NCI-H524 treated with DMSO at 0.1 percent for 48 hours (cell line): Measurements from ENCODE around the gene DNM3.

Source experiments
- DNase-seq: peaks from one replicate; lab custom pipeline; 2025; lab: John Stamatoyannopoulos, UW

The DNM3 gene

GRCh38 chr1:172395576-172395975 is 554.3 kb downstream of the DNM3 start:
- no peak for DNase-seq

- no peak for DNase-seq
These were observed 555.9 kb downstream of the DNM3 start for GRCh38 chr1:172397221-172397620.

GRCh38 chr1:172397633-172398032 is 556.3 kb downstream of the DNM3 start:
- no peak for DNase-seq

- no peak for DNase-seq
These were observed 556.9 kb downstream of the DNM3 start for GRCh38 chr1:172398193-172398592.

GRCh38 chr1:172398970-172399755 is 557.9 kb downstream of the DNM3 start:
- no peak for DNase-seq

GRCh38 chr1:172399756-172400721 is 558.7 kb downstream of the DNM3 start:
- no peak for DNase-seq

- DNase-seq, result no peak
These were observed 559.4 kb downstream of the DNM3 start for GRCh38 chr1:172400722-172401105.

- no peak for DNase-seq
These were observed 560.2 kb downstream of the DNM3 start for GRCh38 chr1:172401477-172401876.

GRCh38 chr1:172401892-172402291 is 560.6 kb downstream of the DNM3 start:
- no peak for DNase-seq

- no peak for DNase-seq
These were observed 561.7 kb downstream of the DNM3 start for GRCh38 chr1:172402878-172403569.

- peak; percentile 15 for DNase-seq
These were observed 562.8 kb downstream of the DNM3 start for GRCh38 chr1:172404121-172404520.

- DNase-seq, result no peak
These were observed 564.6 kb downstream of the DNM3 start for GRCh38 chr1:172405912-172406311.

- DNase-seq, result no peak
These were observed 565.7 kb downstream of the DNM3 start for GRCh38 chr1:172406968-172407367.

GRCh38 chr1:172408958-172409357 is 567.7 kb downstream of the DNM3 start:
- no peak for DNase-seq

GRCh38 chr1:172410027-172410426 is 568.7 kb downstream of the DNM3 start:
- DNase-seq, result no peak

- no peak for DNase-seq
These were observed 570.6 kb downstream of the DNM3 start for GRCh38 chr1:172411791-172412338.

GRCh38 chr1:172414331-172414730 is 573.0 kb downstream of the DNM3 start:
- DNase-seq, result no peak

- no peak for DNase-seq
These were observed 575.3 kb downstream of the DNM3 start for GRCh38 chr1:172416496-172417035.

- DNase-seq, result no peak
These were observed 576.3 kb downstream of the DNM3 start for GRCh38 chr1:172417557-172417956.

- DNase-seq, result no peak
These were observed 579.1 kb downstream of the DNM3 start, which contains the start of gene C1orf105 for GRCh38 chr1:172420385-172420784. TSS of gene C1orf105 (plus strand) at chr1:172420685. CDS start at chr1:172420886, 201 bp downstream.

- no peak for DNase-seq
These were observed 580.8 kb downstream of the DNM3 start for GRCh38 chr1:172421974-172422604.
